Transverse colon (tissue), 4 donors: Measurements from ENCODE around the gene ZNF83. TPM values are rescaled to one million over a fixed set of nuclear protein-coding genes. Genes with fewer than 3 reads are reported as not detected.

Experiments
- DNase-seq: peaks from one replicate; pipeline ENCODE4 v3.0.0-alpha.2; 2019
- H3K27ac ChIP-seq, 4 donors: fragments of 200-600 bp; sonication (generic); 2 replicates each; pipeline ENCODE4 v1.5.1; 2016 to 2018; ENCODE audit warnings: inconsistent platforms in 4 of 4
- H3K27me3 ChIP-seq: fragments of 200-600 bp; sonication (generic); 2 replicates; pipeline ENCODE4 v1.5.1; 2017; ENCODE audit warnings: inconsistent platforms
- H3K36me3 ChIP-seq, 4 donors: fragments of 200-600 bp; sonication (generic); 2 replicates each; pipeline ENCODE4 v1.5.1; 2017 to 2019; ENCODE audit warnings: inconsistent platforms in 4 of 4
- H3K4me1 ChIP-seq, 4 donors: fragments of 200-600 bp; sonication (generic); 2 replicates each; pipeline ENCODE4 v1.5.1; 2017 to 2020; ENCODE audit warnings: inconsistent platforms in 4 of 4
- H3K4me3 ChIP-seq, 4 donors: fragments of 200-600 bp; sonication (generic); 1 replicate in 1 of 4; 2 replicates in 3 of 4; pipeline versions ENCODE4 v1.5.1 to v1.6.1; 2017 to 2019; ENCODE audit warnings: inconsistent platforms in 4 of 4
- H3K9me3 ChIP-seq, 2 donors: fragments of 200-600 bp; sonication (generic); 2 replicates each; pipeline ENCODE4 v1.5.1; 2017 to 2019; ENCODE audit warnings: inconsistent platforms in 2 of 2
- EP300 ChIP-seq: sonication (generic); formaldehyde crosslinking; IDR thresholded peaks from one replicate; pipeline ENCODE4 v1.6.1; 2017; ENCODE audit warnings: antibody characterized with exemption, low read depth
- POLR2A ChIP-seq: fragments of 450-650 bp; IDR thresholded peaks from one replicate; pipeline ENCODE4 v1.6.1; 2016; ENCODE audit warnings: antibody characterized with exemption, mild to moderate bottlenecking, moderate library complexity
- POLR2AphosphoS5 ChIP-seq, 3 donors: sonication (generic); formaldehyde crosslinking; IDR thresholded peaks; one replicate each; pipeline ENCODE4 v1.6.1; 2016; ENCODE audit warnings: antibody characterized with exemption in 3 of 3
- WGBS, 2 donors: methylation state at CpG; one replicate each; pipeline ENCODE4 v1.1.5; 2018; ENCODE audit warnings: low coverage in 1 of 2; 5-methylcytosine and 5-hydroxymethylcytosine counted together
- in situ Hi-C, 4 donors: fragments of 200-750 bp; cut with MboI; loops; one replicate each; pipeline versions ENCODE4 v1.15.0 to v1.15.1; 2017; ENCODE audit warnings: low sequenced_read_pairs in 3 of 4, low pct_ligation_motif_present in 1 of 4, low pct_unique_long_range_greater_than_20kb in 1 of 4
- intact Hi-C: fragments of 100-400 bp; cut with DNase I; formaldehyde crosslinking; loops from one replicate; pipeline ENCODE4 v1.15.1; 2023; ENCODE audit warnings: low total_unique reads
- total RNA-seq, 4 donors: library from RNA; depleted of rRNA; stranded (reverse); fragments of >200 nt; gene quantifications; one replicate each; pipeline ENCODE4 v1.1.0, GENCODE V29; 2016
- TF ChIP-seq, protein P1 (sequence below), 5 experiments: fragments of 200-600 bp in 3 of 5; fragments of 450-650 bp in 2 of 5; sonication (generic) in 3 of 5; IDR thresholded peaks; 1 replicate in 2 of 5; 2 replicates in 3 of 5; pipeline ENCODE4 v1.5.1; 2016 to 2017; ENCODE audit warnings: antibody characterized with exemption in 5 of 5, inconsistent platforms in 3 of 5, mild to moderate bottlenecking in 2 of 5, moderate library complexity in 1 of 5

The ZNF83 gene
- total RNA-seq, 4 donors from 2014 or later, result 13.3 to 55.6 (median 26.7) TPM

DNA sequence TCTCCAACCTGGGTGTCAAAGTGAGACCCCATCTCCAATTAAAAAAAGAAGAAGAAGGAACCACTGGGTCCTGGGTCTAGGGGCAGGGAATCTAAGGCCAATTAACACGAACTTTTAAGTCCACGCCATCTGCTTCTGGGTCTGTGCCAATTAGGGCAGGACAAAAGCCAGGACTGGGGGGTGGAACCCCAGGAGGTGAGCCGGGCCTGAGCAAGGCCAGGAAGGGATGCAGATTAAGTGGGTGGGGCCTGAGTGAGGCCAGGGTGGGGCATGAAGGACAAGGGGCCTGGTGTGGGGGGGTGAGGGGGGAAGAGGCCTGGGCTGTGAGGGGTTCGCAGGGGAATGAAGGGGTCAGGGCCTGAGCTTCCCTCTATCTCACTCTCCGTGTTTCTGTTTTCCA, 26.3 kb upstream of the ZNF83 start:
- no peak overlapping the region for H3K4me3 ChIP-seq
- WGBS, 2 donors, result 81 to 90% methylated on average over 5 of the region's 5 CpGs
- intact Hi-C loops (no loop called here), in situ Hi-C loops (no loop called here)
- TF ChIP-seq EP300 (no peak), POLR2A (no peak), POLR2AphosphoS5 (IDR thresholded peaks at IDR 0.05) (no peak)
- TF ChIP-seq, protein P1, sequence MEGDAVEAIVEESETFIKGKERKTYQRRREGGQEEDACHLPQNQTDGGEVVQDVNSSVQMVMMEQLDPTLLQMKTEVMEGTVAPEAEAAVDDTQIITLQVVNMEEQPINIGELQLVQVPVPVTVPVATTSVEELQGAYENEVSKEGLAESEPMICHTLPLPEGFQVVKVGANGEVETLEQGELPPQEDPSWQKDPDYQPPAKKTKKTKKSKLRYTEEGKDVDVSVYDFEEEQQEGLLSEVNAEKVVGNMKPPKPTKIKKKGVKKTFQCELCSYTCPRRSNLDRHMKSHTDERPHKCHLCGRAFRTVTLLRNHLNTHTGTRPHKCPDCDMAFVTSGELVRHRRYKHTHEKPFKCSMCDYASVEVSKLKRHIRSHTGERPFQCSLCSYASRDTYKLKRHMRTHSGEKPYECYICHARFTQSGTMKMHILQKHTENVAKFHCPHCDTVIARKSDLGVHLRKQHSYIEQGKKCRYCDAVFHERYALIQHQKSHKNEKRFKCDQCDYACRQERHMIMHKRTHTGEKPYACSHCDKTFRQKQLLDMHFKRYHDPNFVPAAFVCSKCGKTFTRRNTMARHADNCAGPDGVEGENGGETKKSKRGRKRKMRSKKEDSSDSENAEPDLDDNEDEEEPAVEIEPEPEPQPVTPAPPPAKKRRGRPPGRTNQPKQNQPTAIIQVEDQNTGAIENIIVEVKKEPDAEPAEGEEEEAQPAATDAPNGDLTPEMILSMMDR (IDR thresholded peaks at IDR 0.05), result no peak
- H3K36me3 ChIP-seq, result peaks cover 0 to under 1% (median 0%) of the 10 kb centered on the region in 4 donors
- H3K27me3 ChIP-seq, result no peaks in the 10 kb centered on the region
- DNase-seq, result no peak
- H3K4me1 ChIP-seq, result no peaks in the 10 kb centered on the region
- H3K27ac ChIP-seq, result no peak overlapping the region
- no peaks in the 10 kb centered on the region for H3K9me3 ChIP-seq

DNA sequence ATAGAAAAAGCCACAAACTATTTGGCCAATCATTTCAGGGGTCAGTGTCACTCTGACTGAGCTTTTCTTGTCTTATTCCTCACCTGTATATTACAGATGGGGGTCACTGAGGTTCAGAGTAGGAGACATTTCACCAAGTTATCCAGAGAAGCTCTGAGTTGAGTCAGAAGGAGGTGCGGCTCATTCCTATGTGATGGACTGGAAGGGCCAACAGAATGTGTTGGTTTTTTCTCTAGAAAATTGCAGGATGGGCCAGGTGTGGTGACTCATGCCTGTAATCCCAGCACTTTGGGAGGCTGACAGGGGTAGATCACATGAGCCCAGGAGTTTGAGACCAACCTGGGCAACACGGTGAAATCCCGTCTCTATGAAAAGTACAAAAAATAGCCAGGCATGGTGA, 24.5 kb upstream of the ZNF83 start:
- Histone ChIP-seq H3K4me1 (no peaks in the 10 kb centered on the region), H3K36me3 (peaks cover 0 to 13% (median 0%) of the 10 kb centered on the region in 4 donors), H3K27me3 (no peaks in the 10 kb centered on the region), H3K4me3 (no peak overlapping the region), H3K27ac (no peak overlapping the region), H3K9me3 (no peaks in the 10 kb centered on the region)
- TF ChIP-seq POLR2A (no peak), POLR2AphosphoS5 (IDR thresholded peaks at IDR 0.05) (no peak), EP300 (no peak)
- TF ChIP-seq, protein P1 (IDR thresholded peaks at IDR 0.05), result no peak
- 98% methylated on average over 3 of the region's 3 CpGs; no CpG with 5 or more reads in 1 of the 2 donors for WGBS, 2 donors
- DNase-seq, result no peak
- in situ Hi-C loops (no loop called here), intact Hi-C loops (no loop called here)

DNA sequence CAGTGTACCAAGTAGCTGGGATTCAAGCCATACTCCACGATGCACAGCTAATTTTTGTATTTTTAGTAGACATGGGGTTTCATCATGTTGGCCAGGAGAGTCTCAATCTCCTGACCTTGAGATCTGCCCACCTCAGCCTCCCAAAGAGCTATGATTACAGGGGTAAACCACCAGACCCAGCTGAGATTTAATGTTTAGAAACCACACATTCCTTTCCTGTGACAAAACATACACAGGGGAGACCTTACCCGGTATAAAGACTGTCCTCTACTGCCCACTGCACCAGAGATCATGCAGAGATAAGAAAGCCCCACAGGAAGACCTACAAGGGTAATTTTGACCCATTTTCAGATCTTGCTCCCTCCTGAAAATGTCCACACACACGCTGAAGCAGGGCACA, 22.8 kb upstream of the ZNF83 start:
- intact Hi-C loops, result no loop called here
- H3K4me3 ChIP-seq, result no peak overlapping the region
- H3K36me3 ChIP-seq, result peaks cover 0 to 13% (median 0%) of the 10 kb centered on the region in 4 donors
- DNase-seq, result no peak
- WGBS, 2 donors, result 86 to 87% methylated on average over 1 to 3 of the region's 3 CpGs
- no peak overlapping the region for H3K27ac ChIP-seq
- TF ChIP-seq POLR2AphosphoS5 (IDR thresholded peaks at IDR 0.05) (no peak), POLR2A (no peak), EP300 (no peak)
- TF ChIP-seq, protein P1 (IDR thresholded peaks at IDR 0.05), result no peak
- H3K27me3 ChIP-seq, result no peaks in the 10 kb centered on the region
- H3K9me3 ChIP-seq, result no peaks in the 10 kb centered on the region
- in situ Hi-C loops, result no loop called here
- no peaks in the 10 kb centered on the region for H3K4me1 ChIP-seq

DNA sequence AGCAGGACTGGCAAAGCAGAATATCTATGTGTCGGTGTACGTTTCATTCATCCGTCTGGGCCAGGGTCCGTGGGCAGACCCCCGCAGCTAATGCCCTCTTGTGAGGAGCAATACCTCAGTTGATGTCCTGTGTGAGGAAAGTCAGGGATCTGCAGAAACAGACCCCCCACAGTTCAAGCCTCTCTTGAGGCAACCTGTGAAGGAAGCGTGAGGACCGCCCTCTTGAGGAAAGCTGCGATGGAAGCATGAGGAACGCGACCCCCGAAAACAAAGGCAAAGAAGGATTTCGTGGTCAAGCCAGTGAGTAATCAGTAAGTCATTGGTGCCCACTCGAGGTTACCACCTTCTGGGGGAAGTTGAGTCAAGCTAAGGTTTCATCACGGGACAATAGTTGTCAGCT, 20.9 kb upstream of the ZNF83 start:
- H3K27me3 ChIP-seq, result no peaks in the 10 kb centered on the region
- TF ChIP-seq, protein P1 (IDR thresholded peaks at IDR 0.05), result no peak
- TF ChIP-seq POLR2AphosphoS5 (IDR thresholded peaks at IDR 0.05) (no peak), EP300 (no peak), POLR2A (no peak)
- H3K4me1 ChIP-seq, result no peaks in the 10 kb centered on the region
- in situ Hi-C loops, result no loop called here
- peaks cover 0 to 21% (median 3%) of the 10 kb centered on the region in 4 donors for H3K36me3 ChIP-seq
- intact Hi-C loops, result no loop called here
- no peak overlapping the region for H3K4me3 ChIP-seq
- no peak for DNase-seq
- no peak overlapping the region for H3K27ac ChIP-seq
- WGBS, 2 donors, result 87 to 100% methylated on average over 2 to 14 of the region's 14 CpGs
- no peaks in the 10 kb centered on the region for H3K9me3 ChIP-seq
